Naive B cell (primary cell): ENCODE results near the gene TCF4. TPM values are rescaled to one million over a fixed set of nuclear protein-coding genes. Genes with fewer than 3 reads are reported as not detected.
A peak's percentile ranks its signal among the peaks of the same experiment; 100 is the strongest.

Source experiments
- ATAC-seq, 2 donors: fragments of 150-1000 bp; cut with Tn5 transposase; 2 replicates each; pipeline ENCODE4 v1.10.0; 2021; ENCODE audit warnings: low read depth in 2 of 2, mild to moderate bottlenecking in 2 of 2, moderate library complexity in 2 of 2
- DNase-seq: peaks from one replicate; pipeline ENCODE4 v3.0.0; 2022
- H3K27ac Mint-ChIP-seq, 6 donors: one replicate each; pipeline ENCODE4 v1.8.0; 2020 to 2022; ENCODE audit warnings: mild to moderate bottlenecking in 6 of 6, mixed read lengths in 6 of 6, moderate library complexity in 5 of 6, inconsistent platforms in 2 of 6
- H3K27me3 Mint-ChIP-seq, 3 donors: one replicate each; pipeline ENCODE4 v1.8.0; 2021 to 2022; ENCODE audit warnings: mixed read lengths in 3 of 3, mild to moderate bottlenecking in 1 of 3
- H3K36me3 Mint-ChIP-seq, 2 donors: one replicate each; pipeline ENCODE4 v1.8.0; 2020 to 2022; ENCODE audit warnings: mixed read lengths in 2 of 2, inconsistent platforms in 1 of 2, mild to moderate bottlenecking in 1 of 2
- H3K4me1 Mint-ChIP-seq, 3 donors: one replicate each; pipeline ENCODE4 v1.8.0; 2020 to 2022; ENCODE audit warnings: mixed read lengths in 3 of 3, inconsistent platforms in 1 of 3, mild to moderate bottlenecking in 1 of 3, moderate library complexity in 1 of 3
- H3K4me3 Mint-ChIP-seq, 8 donors: one replicate each; pipeline ENCODE4 v1.8.0; 2020 to 2022; ENCODE audit warnings: mild to moderate bottlenecking in 8 of 8, mixed read lengths in 8 of 8, moderate library complexity in 8 of 8, inconsistent platforms in 2 of 8
- H3K9me3 Mint-ChIP-seq, 7 donors: one replicate each; pipeline ENCODE4 v1.8.0; 2020 to 2022; ENCODE audit warnings: mixed read lengths in 7 of 7, mild to moderate bottlenecking in 5 of 7, inconsistent platforms in 2 of 7, moderate library complexity in 1 of 7
- polyA plus RNA-seq, 6 donors: library from polyadenylated mRNA; unstranded; fragments of 300-500 nt; fragmentation: Illumina TruSeq; gene quantifications; one replicate each; pipeline ENCODE4 v1.2.3, GENCODE V29; 2021; ENCODE audit warnings: low read depth in 6 of 6

The TCF4 gene
- polyA plus RNA-seq, 6 donors from 2014 or later = 199 to 274 (median 217) TPM

DNA sequence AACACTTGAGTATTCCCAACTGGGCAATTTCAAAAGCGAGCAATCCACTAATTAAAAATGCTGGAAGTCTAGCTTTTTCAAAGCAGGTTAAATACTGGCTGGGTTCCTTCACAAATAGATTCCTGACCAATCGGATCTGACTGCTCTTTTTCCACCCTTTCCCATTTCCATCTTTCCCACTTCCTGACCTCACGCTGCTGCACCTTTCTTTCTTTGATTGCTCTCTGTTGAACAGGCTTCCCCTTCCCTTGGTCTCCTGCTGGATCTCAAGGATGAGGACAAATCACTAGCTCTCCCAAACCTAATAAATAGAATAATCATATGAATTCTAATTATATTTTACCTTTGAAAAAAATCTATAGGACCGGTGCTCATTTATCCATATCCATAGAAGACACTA is 121.2 kb downstream of the TCF4 start:
- no peaks in the 10 kb centered on the region for H3K27me3 Mint-ChIP-seq
- ATAC-seq (no peak), DNase-seq (no peak)
- H3K4me1 Mint-ChIP-seq = peaks cover 22 to 36% (median 26%) of the 10 kb centered on the region in 3 donors
- H3K4me3 Mint-ChIP-seq = peak overlapping the region in 1 of 8 donors; percentile 15
- H3K36me3 Mint-ChIP-seq = no peaks in the 10 kb centered on the region
- H3K27ac Mint-ChIP-seq = peak overlapping the region in 4 of 6 donors; percentile 9 to 90 (median 66)
- H3K9me3 Mint-ChIP-seq = no peaks in the 10 kb centered on the region

DNA sequence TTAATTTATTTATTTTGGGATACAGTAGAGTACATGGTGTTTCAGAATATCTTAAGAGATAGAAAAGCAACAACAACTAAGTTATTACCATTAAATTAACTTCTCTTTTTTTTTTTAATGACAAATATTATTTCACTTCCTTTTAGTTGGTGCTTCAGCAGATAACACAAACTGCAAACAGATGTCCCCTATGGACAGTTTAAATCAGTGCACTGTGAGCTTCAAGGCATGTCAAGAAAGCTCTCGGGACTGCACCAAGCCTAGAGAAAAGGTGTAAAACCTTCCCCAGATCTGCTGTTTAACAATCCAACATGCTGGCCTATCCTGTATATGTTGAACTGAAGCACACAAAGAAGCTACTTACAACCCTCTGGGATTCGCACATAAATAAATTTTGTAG is 122.7 kb downstream of the TCF4 start:
- H3K4me3 Mint-ChIP-seq = peak overlapping the region in 7 of 8 donors; percentile 26 to 68 (median 57)

DNA sequence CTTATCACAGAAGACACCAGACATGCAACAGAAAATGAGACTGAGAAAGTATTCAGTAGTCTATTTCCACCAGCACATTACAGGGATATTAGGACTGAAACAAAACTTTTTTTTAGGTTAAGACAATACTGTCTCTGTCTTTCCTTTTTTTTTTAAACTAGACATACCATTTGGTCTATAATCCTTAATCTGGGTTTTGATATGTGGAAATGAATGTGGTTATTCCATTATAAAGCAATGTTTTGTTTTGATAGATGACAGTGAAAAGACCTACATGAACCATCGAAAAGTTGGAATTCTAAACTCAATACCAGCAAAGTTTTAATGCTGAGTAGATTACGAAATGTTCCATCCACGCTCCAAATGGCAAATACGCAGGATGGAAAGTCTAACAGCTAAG is 123.4 kb downstream of the TCF4 start:
- H3K9me3 Mint-ChIP-seq = no peaks in the 10 kb centered on the region
- no peaks in the 10 kb centered on the region for H3K36me3 Mint-ChIP-seq
- DNase-seq = no peak
- peaks cover 19 to 36% (median 26%) of the 10 kb centered on the region in 3 donors for H3K4me1 Mint-ChIP-seq
- no peak for ATAC-seq
- peak overlapping the region; percentile 14 to 94 (median 74) for H3K27ac Mint-ChIP-seq
- no peaks in the 10 kb centered on the region for H3K27me3 Mint-ChIP-seq
- H3K4me3 Mint-ChIP-seq = peak overlapping the region in 3 of 8 donors; percentile 13 to 53 (median 13)

More for the DNA sequence above, 122.7 kb downstream of the TCF4 start:
- no peaks in the 10 kb centered on the region for H3K36me3 Mint-ChIP-seq
- H3K27me3 Mint-ChIP-seq = no peaks in the 10 kb centered on the region
- H3K27ac Mint-ChIP-seq = peak overlapping the region in 5 of 6 donors; percentile 75 to 94 (median 87)
- peak; percentile 58 for DNase-seq
- peak; percentile 99 to 100 for ATAC-seq
- peaks cover 19 to 36% (median 26%) of the 10 kb centered on the region in 3 donors for H3K4me1 Mint-ChIP-seq
- no peaks in the 10 kb centered on the region for H3K9me3 Mint-ChIP-seq

DNA sequence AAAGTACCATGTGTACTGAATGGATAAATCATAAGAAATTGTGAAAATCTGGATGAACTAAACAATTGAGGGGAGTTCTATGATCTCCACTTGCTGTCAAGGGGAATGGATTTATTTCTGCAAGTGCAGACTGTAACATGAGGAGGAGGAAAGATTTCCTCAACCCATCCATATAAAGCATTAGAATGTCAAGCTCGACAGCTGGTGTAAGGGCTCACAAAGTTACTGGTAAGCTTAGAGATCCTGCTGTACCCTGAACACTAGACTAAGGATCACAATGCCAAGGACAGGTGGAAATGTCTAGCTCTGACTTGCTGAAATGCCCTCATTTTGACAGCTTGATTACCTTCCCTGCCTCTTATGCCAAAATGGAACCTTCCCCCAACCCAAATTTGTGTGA is 125.3 kb downstream of the TCF4 start:
- no peak for DNase-seq
- Mint-ChIP-seq H3K4me3 (no peak overlapping the region), H3K4me1 (peaks cover 16 to 33% (median 23%) of the 10 kb centered on the region in 3 donors)

DNA sequence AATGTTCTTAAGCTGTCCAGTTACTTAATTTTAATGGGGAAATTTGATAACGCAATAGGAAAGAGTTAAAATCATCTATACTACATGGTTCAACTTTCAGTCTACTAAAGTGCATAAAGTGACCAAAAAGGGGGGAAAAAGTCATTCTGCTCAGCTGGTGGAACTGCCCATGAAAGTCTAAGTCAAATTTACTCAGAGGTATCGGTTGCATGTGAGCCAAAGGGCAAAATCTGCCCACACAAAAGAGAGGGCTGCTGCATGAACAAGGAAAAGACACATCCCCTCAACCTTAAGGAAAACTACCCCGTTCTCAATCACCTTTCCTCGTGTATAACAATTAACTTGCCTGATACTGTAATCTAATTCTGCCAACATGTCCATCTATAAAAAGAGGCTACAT is 126.1 kb downstream of the TCF4 start:
- H3K27ac Mint-ChIP-seq = no peak overlapping the region
- H3K4me3 Mint-ChIP-seq = no peak overlapping the region
- H3K9me3 Mint-ChIP-seq = no peaks in the 10 kb centered on the region
- H3K36me3 Mint-ChIP-seq = no peaks in the 10 kb centered on the region
- H3K27me3 Mint-ChIP-seq = no peaks in the 10 kb centered on the region
- H3K4me1 Mint-ChIP-seq = peaks cover 8 to 27% (median 20%) of the 10 kb centered on the region in 3 donors
- DNase-seq (no peak), ATAC-seq (no peak)

More for the DNA sequence above, 125.3 kb downstream of the TCF4 start:
- Mint-ChIP-seq H3K36me3 (no peaks in the 10 kb centered on the region), H3K27me3 (no peaks in the 10 kb centered on the region), H3K27ac (no peak overlapping the region), H3K9me3 (no peaks in the 10 kb centered on the region)
- ATAC-seq = no peak

DNA sequence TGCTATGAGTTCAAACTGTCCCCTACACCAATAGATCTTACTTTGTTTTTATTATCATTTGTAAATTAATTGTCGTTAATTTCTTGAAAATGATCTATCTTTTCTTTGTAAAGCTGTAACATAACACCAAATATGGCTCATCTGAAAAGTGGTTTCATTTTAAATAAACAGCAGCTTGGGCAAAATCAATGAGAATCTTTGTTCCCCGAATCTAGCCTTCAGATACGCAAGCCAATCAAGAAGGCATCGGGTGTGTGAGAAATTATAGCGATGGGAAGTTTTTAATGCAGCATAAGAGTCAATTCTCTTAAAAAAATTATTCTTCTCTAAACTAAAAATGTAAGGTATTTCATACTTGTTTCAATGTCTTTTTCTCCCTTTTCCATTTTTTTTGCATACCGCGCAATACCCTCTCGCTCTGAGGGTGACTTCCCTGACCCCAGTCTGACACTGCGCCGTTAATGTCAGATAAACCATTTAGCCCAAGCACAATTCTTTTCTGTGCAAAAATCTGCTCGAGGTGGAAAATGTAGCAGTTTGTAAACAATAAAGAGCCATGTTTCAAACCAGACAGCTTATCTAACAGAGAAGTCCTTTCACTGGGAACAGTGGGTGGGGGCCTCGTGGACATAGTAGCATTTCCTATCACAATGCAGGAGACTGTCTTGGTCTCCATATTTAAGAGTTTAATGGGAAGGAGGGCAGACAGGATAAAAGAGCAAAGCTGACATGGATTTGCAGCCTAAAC is 129.4 kb downstream of the TCF4 start:
- H3K36me3 Mint-ChIP-seq = no peaks in the 10 kb centered on the region

DNA sequence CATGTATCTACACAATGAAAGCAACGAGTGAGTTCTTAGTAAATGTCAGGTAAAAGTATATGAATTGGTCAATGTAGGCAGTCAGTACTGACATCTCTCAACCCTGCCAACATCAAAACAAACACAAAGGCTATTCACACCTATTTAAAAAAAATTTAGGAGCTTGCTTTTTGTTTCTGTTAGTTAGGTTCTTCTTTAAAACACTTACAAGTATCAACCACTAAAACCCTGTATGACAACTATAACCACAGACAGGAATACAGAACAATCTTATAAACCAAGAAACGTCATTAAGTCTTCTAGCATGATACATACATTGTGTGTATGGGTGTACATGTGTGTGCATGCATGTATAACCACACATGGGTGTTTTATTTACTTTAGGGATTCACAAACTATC is 131.0 kb downstream of the TCF4 start:
- Mint-ChIP-seq H3K4me1 (peaks cover 0 to 11% (median 2%) of the 10 kb centered on the region in 3 donors), H3K4me3 (no peak overlapping the region), H3K27me3 (no peaks in the 10 kb centered on the region), H3K27ac (no peak overlapping the region), H3K9me3 (no peaks in the 10 kb centered on the region), H3K36me3 (no peaks in the 10 kb centered on the region)
- ATAC-seq = peak in 1 of 2 donors; percentile 20
- no peak for DNase-seq

More for the DNA sequence above, 129.4 kb downstream of the TCF4 start:
- H3K9me3 Mint-ChIP-seq = no peaks in the 10 kb centered on the region
- DNase-seq (no peak), ATAC-seq (no peak)
- no peaks in the 10 kb centered on the region for H3K27me3 Mint-ChIP-seq
- peaks cover 2 to 8% (median 3%) of the 10 kb centered on the region in 3 donors for H3K4me1 Mint-ChIP-seq
- no peak overlapping the region for H3K4me3 Mint-ChIP-seq
- H3K27ac Mint-ChIP-seq = peak overlapping the region in 1 of 6 donors; percentile 44

DNA sequence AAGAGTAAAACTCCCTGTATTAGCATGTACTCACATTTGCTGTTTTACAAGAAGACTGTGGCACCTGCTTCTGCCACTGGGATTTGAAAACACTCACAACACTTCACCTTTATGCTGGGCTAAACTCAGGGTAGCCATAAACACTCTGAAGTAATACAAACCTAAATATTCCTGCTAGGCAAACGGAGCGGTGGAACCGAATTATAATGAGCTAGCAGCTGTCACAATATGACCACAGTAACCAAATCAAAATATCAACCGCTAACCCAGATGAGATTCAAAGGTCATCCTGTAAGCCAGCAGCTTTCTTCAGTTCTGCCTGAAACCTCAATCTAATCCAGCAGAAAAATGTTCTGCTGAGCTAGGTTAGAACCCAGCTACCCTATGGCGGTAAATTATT is 132.1 kb downstream of the TCF4 start:
- no peak for ATAC-seq
- Mint-ChIP-seq H3K36me3 (no peaks in the 10 kb centered on the region), H3K27ac (peak overlapping the region in 1 of 6 donors; percentile 36), H3K4me1 (peaks cover 0 to 12% (median 2%) of the 10 kb centered on the region in 3 donors), H3K27me3 (no peaks in the 10 kb centered on the region), H3K9me3 (no peaks in the 10 kb centered on the region), H3K4me3 (no peak overlapping the region)
- no peak for DNase-seq

DNA sequence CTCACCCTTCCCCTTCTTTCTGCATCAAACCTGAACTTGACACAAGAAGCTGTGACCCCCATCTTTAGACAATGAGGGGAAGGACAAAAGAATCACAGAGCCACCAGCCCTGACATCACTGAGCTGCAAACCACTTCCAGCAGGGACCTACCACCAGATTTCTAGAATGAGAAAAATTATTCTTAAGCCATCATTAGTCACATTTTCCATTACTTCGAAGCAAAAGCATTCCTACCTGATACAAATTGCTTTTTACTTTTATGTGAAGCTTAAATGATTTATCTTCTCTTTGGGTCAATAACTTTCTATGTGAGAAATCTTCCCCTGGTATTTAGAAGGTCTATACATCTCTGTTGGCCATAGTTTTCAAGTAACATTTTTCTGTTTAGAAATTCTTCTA is 134.8 kb downstream of the TCF4 start:
- H3K27ac Mint-ChIP-seq = no peak overlapping the region
- no peak for DNase-seq
- no peaks in the 10 kb centered on the region for H3K9me3 Mint-ChIP-seq
- H3K4me3 Mint-ChIP-seq = no peak overlapping the region
- no peaks in the 10 kb centered on the region for H3K27me3 Mint-ChIP-seq
- peaks cover 0 to 17% (median 3%) of the 10 kb centered on the region in 3 donors for H3K4me1 Mint-ChIP-seq
- no peaks in the 10 kb centered on the region for H3K36me3 Mint-ChIP-seq
- no peak for ATAC-seq

DNA sequence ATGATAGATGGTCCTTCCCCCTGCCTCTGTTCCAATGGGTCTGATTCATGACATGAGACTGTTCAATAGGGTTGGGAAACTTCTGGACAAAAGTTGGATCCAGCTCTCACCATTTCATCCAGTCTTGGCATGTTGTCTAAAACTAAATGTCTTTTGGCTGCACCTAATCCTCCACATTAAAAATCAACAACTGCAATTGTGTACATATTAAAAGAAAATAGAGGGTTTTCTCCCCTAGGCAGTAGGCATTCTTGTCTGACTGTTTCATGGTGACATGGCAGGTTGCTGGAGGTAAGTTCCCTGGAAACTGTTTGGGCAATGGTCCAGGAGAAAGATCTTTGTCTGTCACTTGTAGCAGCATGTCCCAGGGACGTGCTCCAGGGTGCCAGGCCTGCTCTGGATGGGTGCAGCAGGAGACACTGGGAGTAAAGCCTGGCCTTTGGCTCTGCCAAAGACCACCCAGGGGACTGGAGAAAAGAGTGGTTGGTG is 135.8 kb downstream of the TCF4 start:
- no peaks in the 10 kb centered on the region for H3K9me3 Mint-ChIP-seq
- H3K4me3 Mint-ChIP-seq = no peak overlapping the region
- no peak for ATAC-seq
- H3K36me3 Mint-ChIP-seq = no peaks in the 10 kb centered on the region
- peaks cover 3 to 26% (median 14%) of the 10 kb centered on the region in 3 donors for H3K4me1 Mint-ChIP-seq
- peak overlapping the region in 2 of 6 donors; percentile 38 to 83 for H3K27ac Mint-ChIP-seq
- no peak for DNase-seq
- H3K27me3 Mint-ChIP-seq = no peaks in the 10 kb centered on the region

DNA sequence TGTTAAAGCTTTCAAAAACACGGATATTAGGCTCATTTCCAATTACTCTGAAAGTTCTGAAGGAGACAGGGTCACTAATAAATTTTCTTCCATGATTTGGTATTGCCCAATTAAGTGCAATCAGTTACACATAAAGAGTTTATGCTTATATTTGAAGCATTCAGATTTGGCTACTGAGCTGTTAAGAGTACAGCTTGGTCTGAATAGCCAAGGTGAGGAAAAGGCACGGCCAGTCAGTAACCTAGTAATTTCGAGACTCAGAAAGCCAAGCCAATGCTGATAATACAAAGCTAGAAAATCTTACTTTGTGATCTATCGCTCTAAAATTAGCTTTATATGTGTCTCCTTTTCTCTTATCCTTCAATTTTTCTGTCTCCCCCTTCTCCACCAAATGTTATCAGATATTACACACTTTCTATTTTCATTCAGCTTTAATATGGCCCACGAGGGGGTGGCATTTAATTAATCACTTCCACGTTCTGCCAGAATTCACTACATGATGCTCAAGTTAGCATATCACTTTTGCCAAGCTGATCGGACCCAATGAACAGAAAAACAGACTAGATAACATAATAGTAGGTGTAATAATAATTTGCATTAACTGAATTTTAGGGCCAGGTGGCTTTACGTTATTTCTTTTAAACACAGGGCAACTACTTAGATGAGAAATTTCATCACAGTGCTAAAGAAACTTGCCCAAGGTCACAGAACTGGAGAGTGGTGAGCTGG is 138.4 kb downstream of the TCF4 start:
- Mint-ChIP-seq H3K36me3 (peaks cover 6 to 8% of the 10 kb centered on the region in 2 donors), H3K9me3 (peaks cover 0 to 9% (median 6%) of the 10 kb centered on the region in 7 donors), H3K27ac (peak overlapping the region in 3 of 6 donors; percentile 10 to 61 (median 22)), H3K4me3 (no peak overlapping the region), H3K27me3 (no peaks in the 10 kb centered on the region), H3K4me1 (peaks cover 4 to 34% (median 20%) of the 10 kb centered on the region in 3 donors)
- ATAC-seq = no peak
- no peak for DNase-seq

DNA sequence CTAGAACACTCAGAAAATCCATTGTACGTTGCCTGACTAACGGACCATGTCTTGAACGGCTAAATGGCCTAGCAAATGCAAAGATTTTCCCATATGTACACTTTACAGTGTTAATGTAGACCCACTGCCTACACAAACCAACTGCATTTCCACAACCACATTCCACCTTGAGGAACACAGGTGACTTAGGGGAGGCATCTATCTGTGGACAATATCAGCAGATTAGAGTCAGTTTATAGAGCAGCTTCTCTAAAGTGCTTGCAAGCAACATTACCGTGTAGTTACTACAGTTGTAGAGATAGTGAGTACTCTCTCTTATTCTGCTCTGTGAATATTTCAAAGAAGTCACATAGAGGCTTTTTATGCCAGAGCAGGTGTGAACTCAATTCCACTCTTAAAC is 139.6 kb downstream of the TCF4 start:
- Mint-ChIP-seq H3K27ac (peak overlapping the region in 1 of 6 donors; percentile 53), H3K36me3 (peaks cover 6 to 8% of the 10 kb centered on the region in 2 donors), H3K4me1 (peaks cover 4 to 37% (median 20%) of the 10 kb centered on the region in 3 donors), H3K9me3 (peaks cover 0 to 10% (median 6%) of the 10 kb centered on the region in 7 donors), H3K27me3 (no peaks in the 10 kb centered on the region), H3K4me3 (no peak overlapping the region)
- no peak for ATAC-seq
- DNase-seq = no peak

DNA sequence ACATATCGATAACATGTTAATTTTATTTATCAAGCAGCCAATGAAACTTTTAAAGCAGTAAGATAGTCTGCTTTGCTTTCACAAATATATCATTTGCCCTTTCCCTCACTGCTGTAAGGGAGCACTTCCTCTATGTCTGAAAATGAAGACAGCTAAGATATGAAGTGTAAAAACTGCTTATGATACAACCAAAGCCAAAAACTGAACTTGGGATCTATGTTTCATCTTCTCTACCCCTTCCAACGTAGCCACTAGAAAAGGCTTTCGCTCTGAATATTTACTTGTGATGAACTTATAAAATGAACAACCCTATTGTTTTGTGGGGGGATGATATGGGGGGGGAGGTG is 140.3 kb downstream of the TCF4 start:
- peaks cover 6 to 8% of the 10 kb centered on the region in 2 donors for H3K36me3 Mint-ChIP-seq
- peak overlapping the region in 1 of 8 donors; percentile 3 for H3K4me3 Mint-ChIP-seq
- peak overlapping the region in 3 of 6 donors; percentile 53 to 66 (median 55) for H3K27ac Mint-ChIP-seq

More for the DNA sequence above, 140.3 kb downstream of the TCF4 start:
- Mint-ChIP-seq H3K9me3 (peaks cover 0 to 10% (median 6%) of the 10 kb centered on the region in 7 donors), H3K27me3 (no peaks in the 10 kb centered on the region), H3K4me1 (peaks cover 4 to 40% (median 24%) of the 10 kb centered on the region in 3 donors)
- no peak for DNase-seq
- peak; percentile 60 to 63 for ATAC-seq
